ENCODE data around the gene ZBTB43.
"Not testable (repeated sequence)": the region's sequence is repeated elsewhere in the genome, so short reads cannot be mapped to it uniquely, and the experiment has no call there.

DNA sequence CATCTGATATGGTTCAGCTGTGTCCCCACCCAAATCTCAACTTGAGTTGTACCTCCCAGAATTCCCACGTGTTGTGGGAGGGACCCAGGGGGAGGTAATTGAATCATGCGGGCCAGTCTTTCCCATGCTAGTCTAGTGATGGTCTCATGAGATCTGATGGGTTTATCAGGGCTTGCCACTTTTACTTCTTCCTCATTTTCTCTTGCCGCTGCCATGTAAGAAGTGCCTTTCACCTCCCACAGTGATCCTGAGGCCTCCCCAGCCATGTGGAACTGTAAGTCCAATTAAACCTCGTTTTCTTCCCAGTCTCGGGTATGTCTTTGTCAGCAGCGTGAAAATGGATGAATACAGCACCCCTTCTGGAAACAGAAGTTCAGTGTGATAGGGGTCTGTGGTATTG lies 20.0 kb upstream of the ZBTB43 start:
- TF ChIP-seq, protein P1, sequence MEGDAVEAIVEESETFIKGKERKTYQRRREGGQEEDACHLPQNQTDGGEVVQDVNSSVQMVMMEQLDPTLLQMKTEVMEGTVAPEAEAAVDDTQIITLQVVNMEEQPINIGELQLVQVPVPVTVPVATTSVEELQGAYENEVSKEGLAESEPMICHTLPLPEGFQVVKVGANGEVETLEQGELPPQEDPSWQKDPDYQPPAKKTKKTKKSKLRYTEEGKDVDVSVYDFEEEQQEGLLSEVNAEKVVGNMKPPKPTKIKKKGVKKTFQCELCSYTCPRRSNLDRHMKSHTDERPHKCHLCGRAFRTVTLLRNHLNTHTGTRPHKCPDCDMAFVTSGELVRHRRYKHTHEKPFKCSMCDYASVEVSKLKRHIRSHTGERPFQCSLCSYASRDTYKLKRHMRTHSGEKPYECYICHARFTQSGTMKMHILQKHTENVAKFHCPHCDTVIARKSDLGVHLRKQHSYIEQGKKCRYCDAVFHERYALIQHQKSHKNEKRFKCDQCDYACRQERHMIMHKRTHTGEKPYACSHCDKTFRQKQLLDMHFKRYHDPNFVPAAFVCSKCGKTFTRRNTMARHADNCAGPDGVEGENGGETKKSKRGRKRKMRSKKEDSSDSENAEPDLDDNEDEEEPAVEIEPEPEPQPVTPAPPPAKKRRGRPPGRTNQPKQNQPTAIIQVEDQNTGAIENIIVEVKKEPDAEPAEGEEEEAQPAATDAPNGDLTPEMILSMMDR (IDR thresholded peaks at IDR 0.05), result not testable (repeated sequence)
- TF ChIP-seq POLR2A (IDR thresholded peaks at IDR 0.05), result not testable (repeated sequence)

Data from vagina (tissue), 2 donors.